HEK293T (cell line): ENCODE results near the gene TPK1.

Experiments
- ARNT ChIP-seq: fragments of 450-650 bp; IDR thresholded peaks from 2 replicates; pipeline ENCODE4 v1.6.1; 2017; ENCODE audit warnings: mild to moderate bottlenecking
- BHLHE40 ChIP-seq: fragments of 450-650 bp; IDR thresholded peaks from 2 replicates; pipeline ENCODE4 v1.6.1; 2016; ENCODE audit warnings: mild to moderate bottlenecking, moderate library complexity, borderline replicate concordance
- CTBP1 ChIP-seq: fragments of 450-650 bp; IDR thresholded peaks from 2 replicates; pipeline ENCODE4 v1.6.1; 2016; ENCODE audit warnings: borderline replicate concordance
- FOXM1 ChIP-seq: fragments of 450-650 bp; IDR thresholded peaks from 2 replicates; pipeline ENCODE4 v1.6.1; 2017; ENCODE audit warnings: mild to moderate bottlenecking, borderline replicate concordance
- SP1 ChIP-seq: fragments of 450-650 bp; IDR thresholded peaks from 2 replicates; pipeline ENCODE4 v1.6.1; 2017
- SUZ12 ChIP-seq: fragments of 450-650 bp; IDR thresholded peaks from 2 replicates; pipeline ENCODE4 v1.6.1; 2016; ENCODE audit warnings: mild to moderate bottlenecking
- TF ChIP-seq, protein P1 (sequence below): fragments of 450-650 bp; IDR thresholded peaks from 2 replicates; pipeline ENCODE4 v1.6.1; 2016

DNA sequence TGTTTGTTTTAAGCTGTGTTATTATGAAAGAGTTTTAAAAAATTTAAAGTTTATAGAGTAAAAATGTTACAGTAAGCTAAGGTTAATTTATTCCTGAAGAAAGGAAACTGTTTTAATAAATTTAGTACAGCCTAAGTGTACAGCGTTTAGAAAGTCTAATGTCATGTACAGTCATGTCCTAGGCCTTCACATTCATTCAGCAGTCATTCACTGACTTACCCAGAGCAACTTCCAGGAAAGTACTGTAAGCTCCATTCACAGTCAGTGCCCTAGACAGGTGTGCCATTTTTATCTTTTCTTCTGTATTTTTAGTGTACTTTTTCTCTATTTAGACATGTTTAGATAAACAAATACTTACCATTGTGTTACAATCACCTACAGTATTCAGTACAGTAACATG lies 126.8 kb downstream of the TPK1 start:
- no peak for TF ChIP-seq SP1
- TF ChIP-seq BHLHE40: no peak
- no peak for TF ChIP-seq CTBP1
- TF ChIP-seq, protein P1, sequence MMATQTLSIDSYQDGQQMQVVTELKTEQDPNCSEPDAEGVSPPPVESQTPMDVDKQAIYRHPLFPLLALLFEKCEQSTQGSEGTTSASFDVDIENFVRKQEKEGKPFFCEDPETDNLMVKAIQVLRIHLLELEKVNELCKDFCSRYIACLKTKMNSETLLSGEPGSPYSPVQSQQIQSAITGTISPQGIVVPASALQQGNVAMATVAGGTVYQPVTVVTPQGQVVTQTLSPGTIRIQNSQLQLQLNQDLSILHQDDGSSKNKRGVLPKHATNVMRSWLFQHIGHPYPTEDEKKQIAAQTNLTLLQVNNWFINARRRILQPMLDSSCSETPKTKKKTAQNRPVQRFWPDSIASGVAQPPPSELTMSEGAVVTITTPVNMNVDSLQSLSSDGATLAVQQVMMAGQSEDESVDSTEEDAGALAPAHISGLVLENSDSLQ: no peak
- no peak for TF ChIP-seq SUZ12
- no peak for TF ChIP-seq ARNT
- TF ChIP-seq FOXM1: no peak
